ENCODE results near the gene ZNF35.

Gene ZNF35

GRCh38 chr3:44648564-44649229 lies at the start of gene ZNF35:
ZNF35 (plus strand) TSS chr3:44648732; CDS start chr3:44651068, 2,336 bp downstream.
- TF ChIP-seq CTCF (IDR thresholded peaks at IDR 0.05), result no peak

- no peak for TF ChIP-seq CTCF (IDR thresholded peaks at IDR 0.05)
Observed at GRCh38 chr3:44601749-44602148, 46.8 kb upstream of the ZNF35 start.

GRCh38 chr3:44612678-44613077 lies 35.9 kb upstream of the ZNF35 start:
- no peak for TF ChIP-seq CTCF (IDR thresholded peaks at IDR 0.05)

GRCh38 chr3:44624749-44625480 lies 23.6 kb upstream of the ZNF35 start, which contains the start of gene ZNF197:
ZNF197 (plus strand) TSS chr3:44625036; CDS start chr3:44629155, 4,119 bp downstream.
- TF ChIP-seq CTCF (IDR thresholded peaks at IDR 0.05), result no peak

- TF ChIP-seq CTCF (IDR thresholded peaks at IDR 0.05), result no peak
Observed at GRCh38 chr3:44628716-44629115, 19.8 kb upstream of the ZNF35 start.

- TF ChIP-seq CTCF (IDR thresholded peaks at IDR 0.05), result no peak
Observed at GRCh38 chr3:44632193-44632592, 16.3 kb upstream of the ZNF35 start.

GRCh38 chr3:44642337-44642736 lies 6.2 kb upstream of the ZNF35 start:
- no peak for TF ChIP-seq CTCF (IDR thresholded peaks at IDR 0.05)

Data from LNCAP (cell line).